CD4-positive, alpha-beta T cell (primary cell): ENCODE measurements around the gene KRT13. TPM values are rescaled to one million over a fixed set of nuclear protein-coding genes. Genes with fewer than 3 reads are reported as not detected.

Source experiments
- ATAC-seq: fragments of 200-7000 bp; cut with Tn5 transposase; one replicate; pipeline ENCODE4 v1.10.0; 2022; ENCODE audit warnings: mild to moderate bottlenecking; ENCODE audit not compliant: poor library complexity
- CTCF ChIA-PET: fragments of 350-600 bp; sonication (Branson Sonifier 250); formaldehyde crosslinking; loops from one replicate; lab custom pipeline; 2021; ENCODE audit warnings: antibody characterized with exemption, inconsistent platforms; lab: Charles Lee
- POLR2A ChIA-PET: fragments of 350-600 bp; sonication (Branson Sonifier 250); formaldehyde crosslinking; loops from one replicate; lab custom pipeline; 2021; ENCODE audit warnings: antibody characterized with exemption, inconsistent platforms; lab: Charles Lee
- DNase-seq, 14 experiments: peaks; one replicate each; pipeline ENCODE4 v3.0.0-alpha.2; 2013 to 2020; ENCODE audit warnings: mixed read lengths in 2 of 14
- H3K27ac ChIP-seq, 2 donors: one replicate each; pipeline versions ENCODE4 v1.5.1 to v1.7.0; 2013; ENCODE audit warnings: low read length in 2 of 2, low read depth in 1 of 2, mild to moderate bottlenecking in 1 of 2
- H3K27me3 ChIP-seq, 2 experiments: 1 replicate in 1 of 2; 2 replicates in 1 of 2; pipeline versions ENCODE4 v1.6.1 to v1.7.0; 2013; ENCODE audit warnings: low read length in 2 of 2, control low read depth in 1 of 2, mild to moderate bottlenecking in 1 of 2, moderate library complexity in 1 of 2; ENCODE audit not compliant: insufficient read depth in 2 of 2, control insufficient read depth in 1 of 2
- H3K36me3 ChIP-seq: one replicate; pipeline ENCODE4 v1.6.1; 2013; ENCODE audit warnings: low read length, control low read depth; ENCODE audit not compliant: insufficient read depth
- H3K4me1 ChIP-seq: one replicate; pipeline ENCODE4 v1.6.1; 2013; ENCODE audit warnings: low read length, control low read depth; ENCODE audit not compliant: insufficient read depth
- H3K4me3 ChIP-seq: one replicate; pipeline ENCODE4 v1.5.1; 2013; ENCODE audit warnings: mild to moderate bottlenecking, low read length, moderate library complexity
- H3K9me3 ChIP-seq, 2 experiments: 1 replicate in 1 of 2; 2 replicates in 1 of 2; pipeline versions ENCODE4 v1.6.1 to v1.7.0; 2013; ENCODE audit warnings: low read length in 2 of 2, mild to moderate bottlenecking in 2 of 2, control low read depth in 1 of 2, moderate library complexity in 1 of 2; ENCODE audit not compliant: control insufficient read depth in 1 of 2, insufficient read depth in 1 of 2
- H3K27ac Mint-ChIP-seq: one replicate; pipeline ENCODE4 v1.8.0; 2020; ENCODE audit warnings: mixed read lengths
- H3K27me3 Mint-ChIP-seq: one replicate; pipeline ENCODE4 v1.8.0; 2021; ENCODE audit warnings: mixed read lengths
- H3K36me3 Mint-ChIP-seq: one replicate; pipeline ENCODE4 v1.8.0; 2021; ENCODE audit warnings: low read depth, mixed read lengths
- H3K4me1 Mint-ChIP-seq: one replicate; pipeline ENCODE4 v1.8.0; 2021; ENCODE audit warnings: low read depth, mixed read lengths
- H3K4me3 Mint-ChIP-seq: one replicate; pipeline ENCODE4 v1.8.0; 2020; ENCODE audit warnings: mild to moderate bottlenecking, mixed read lengths
- H3K9me3 Mint-ChIP-seq: one replicate; pipeline ENCODE4 v1.8.0; 2020; ENCODE audit warnings: mixed read lengths
- intact Hi-C, 2 experiments: fragments of 100-400 bp; cut with DNase I in 1 of 2; cut with micrococcal nuclease in 1 of 2; formaldehyde crosslinking; loops; one replicate each; pipeline versions ENCODE4 v1.15.1 to v1.9.0; 2023 to 2025; cut with DNase I, micrococcal nuclease
- total RNA-seq, 174 experiments: library from RNA in 2 of 174; stranded (reverse) in 2 of 174; gene quantifications; one replicate each; pipeline ENCODE4 v1.2.3 and lab custom pipeline; 2021 to 2026
- TF ChIP-seq, protein P1 (sequence below): fragments of 200-600 bp; IDR thresholded peaks from one replicate; pipeline ENCODE4 v1.8.0; 2022; ENCODE audit warnings: antibody characterized with exemption, mild to moderate bottlenecking

Gene KRT13
- total RNA-seq, 2 experiments from 2014 or later: not detected

DNA sequence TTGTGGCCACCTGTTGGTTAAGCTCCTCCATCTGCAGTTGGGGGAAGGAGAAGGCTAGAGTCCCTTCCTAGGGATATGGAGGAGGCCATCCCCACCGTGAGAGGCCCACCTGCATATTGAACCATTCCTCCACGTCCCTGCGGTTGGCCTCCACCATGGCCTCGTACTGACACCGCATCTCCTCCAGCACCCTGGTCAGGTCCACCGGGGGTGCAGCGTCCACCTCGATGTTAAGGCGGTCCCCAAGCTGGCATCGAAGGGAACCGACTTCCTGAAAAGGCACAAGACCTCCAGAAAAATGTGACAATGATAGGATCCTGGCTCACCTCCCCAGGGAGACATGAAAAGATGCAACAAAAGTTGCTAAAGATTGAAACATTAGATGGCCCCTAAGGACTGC is 41.2 kb downstream of the KRT13 start:
- Mint-ChIP-seq H3K9me3 (no peaks in the 10 kb centered on the region), H3K36me3 (no peaks in the 10 kb centered on the region), H3K27ac (no peak overlapping the region), H3K4me3 (no peak overlapping the region), H3K4me1 (no peaks in the 10 kb centered on the region), H3K27me3 (no peaks in the 10 kb centered on the region)
- H3K27me3 ChIP-seq: peaks cover 0 to 7% of the 10 kb centered on the region in 2 experiments
- TF ChIP-seq, protein P1, sequence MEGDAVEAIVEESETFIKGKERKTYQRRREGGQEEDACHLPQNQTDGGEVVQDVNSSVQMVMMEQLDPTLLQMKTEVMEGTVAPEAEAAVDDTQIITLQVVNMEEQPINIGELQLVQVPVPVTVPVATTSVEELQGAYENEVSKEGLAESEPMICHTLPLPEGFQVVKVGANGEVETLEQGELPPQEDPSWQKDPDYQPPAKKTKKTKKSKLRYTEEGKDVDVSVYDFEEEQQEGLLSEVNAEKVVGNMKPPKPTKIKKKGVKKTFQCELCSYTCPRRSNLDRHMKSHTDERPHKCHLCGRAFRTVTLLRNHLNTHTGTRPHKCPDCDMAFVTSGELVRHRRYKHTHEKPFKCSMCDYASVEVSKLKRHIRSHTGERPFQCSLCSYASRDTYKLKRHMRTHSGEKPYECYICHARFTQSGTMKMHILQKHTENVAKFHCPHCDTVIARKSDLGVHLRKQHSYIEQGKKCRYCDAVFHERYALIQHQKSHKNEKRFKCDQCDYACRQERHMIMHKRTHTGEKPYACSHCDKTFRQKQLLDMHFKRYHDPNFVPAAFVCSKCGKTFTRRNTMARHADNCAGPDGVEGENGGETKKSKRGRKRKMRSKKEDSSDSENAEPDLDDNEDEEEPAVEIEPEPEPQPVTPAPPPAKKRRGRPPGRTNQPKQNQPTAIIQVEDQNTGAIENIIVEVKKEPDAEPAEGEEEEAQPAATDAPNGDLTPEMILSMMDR: no peak
- H3K36me3 ChIP-seq: no peaks in the 10 kb centered on the region
- no peaks in the 10 kb centered on the region for H3K4me1 ChIP-seq
- ATAC-seq: no peak
- DNase-seq: no peak
- intact Hi-C loops: no loop called here
- H3K4me3 ChIP-seq: no peak overlapping the region
- H3K27ac ChIP-seq: no peak overlapping the region
- ChIA-PET POLR2A (no interaction called here), CTCF (no interaction called here)
- peaks cover 0 to 16% of the 10 kb centered on the region in 2 experiments for H3K9me3 ChIP-seq

DNA sequence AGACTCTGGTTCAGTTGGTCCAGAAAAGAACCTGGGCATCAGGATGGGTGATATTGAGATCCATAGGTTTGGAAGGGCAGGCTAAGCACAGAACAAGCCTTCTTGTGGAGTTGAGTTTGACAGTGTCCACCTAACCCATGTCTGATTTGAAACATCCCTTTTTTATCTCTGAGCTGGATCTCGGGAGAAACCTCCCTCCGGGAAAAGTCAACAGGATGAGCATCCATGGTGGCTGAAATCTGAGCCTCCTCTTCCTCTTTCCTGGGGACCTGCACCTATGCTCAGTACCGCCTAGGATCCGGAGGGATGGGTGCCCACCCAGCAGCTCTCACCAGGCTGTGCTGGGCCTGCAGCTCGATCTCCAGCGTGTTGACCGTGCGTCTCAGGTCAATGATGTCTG is 41.7 kb downstream of the KRT13 start:
- H3K27ac Mint-ChIP-seq: no peak overlapping the region
- intact Hi-C loops: no loop called here

DNA sequence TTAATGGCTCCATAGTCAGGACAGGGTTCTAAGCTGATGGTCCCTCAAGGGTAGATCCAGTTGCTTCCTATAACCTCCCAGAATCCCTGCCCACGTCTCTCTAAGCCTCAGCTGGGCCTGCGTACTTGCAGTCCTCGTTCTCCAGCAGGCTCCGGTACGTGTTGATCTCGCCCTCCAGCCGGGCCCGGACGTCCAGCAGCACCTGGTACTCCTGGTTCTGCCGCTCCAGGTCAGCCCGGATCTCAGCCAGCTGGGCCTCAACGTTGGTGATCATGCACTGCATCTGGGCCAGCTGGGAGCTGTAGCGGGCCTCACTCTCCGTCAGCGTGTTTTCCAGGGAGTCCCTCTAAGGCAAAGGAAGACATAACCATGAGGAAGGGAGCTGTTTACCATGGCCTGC is 42.7 kb downstream of the KRT13 start:
- Histone ChIP-seq H3K9me3 (peaks cover 0 to 16% of the 10 kb centered on the region in 2 experiments), H3K4me3 (no peak overlapping the region), H3K36me3 (no peaks in the 10 kb centered on the region), H3K4me1 (no peaks in the 10 kb centered on the region), H3K27me3 (peaks cover 0 to 6% of the 10 kb centered on the region in 2 experiments), H3K27ac (no peak overlapping the region)
- H3K27me3 Mint-ChIP-seq: no peaks in the 10 kb centered on the region
- no peaks in the 10 kb centered on the region for H3K9me3 Mint-ChIP-seq
- no peak overlapping the region for H3K27ac Mint-ChIP-seq
- H3K4me3 Mint-ChIP-seq: no peak overlapping the region
- H3K4me1 Mint-ChIP-seq: no peaks in the 10 kb centered on the region
- POLR2A ChIA-PET: no interaction called here
- ATAC-seq (no peak), DNase-seq (no peak)
- intact Hi-C loops: no loop called here
- CTCF ChIA-PET: no interaction called here
- TF ChIP-seq, protein P1: no peak
- H3K36me3 Mint-ChIP-seq: no peaks in the 10 kb centered on the region

More for the DNA sequence above, 41.7 kb downstream of the KRT13 start:
- Histone ChIP-seq H3K36me3 (no peaks in the 10 kb centered on the region), H3K27me3 (peaks cover 0 to 7% of the 10 kb centered on the region in 2 experiments), H3K4me1 (no peaks in the 10 kb centered on the region), H3K9me3 (peaks cover 0 to 16% of the 10 kb centered on the region in 2 experiments), H3K27ac (no peak overlapping the region), H3K4me3 (no peak overlapping the region)
- TF ChIP-seq, protein P1: no peak
- Mint-ChIP-seq H3K4me1 (no peaks in the 10 kb centered on the region), H3K27me3 (no peaks in the 10 kb centered on the region), H3K4me3 (no peak overlapping the region), H3K36me3 (no peaks in the 10 kb centered on the region), H3K9me3 (no peaks in the 10 kb centered on the region)
- ChIA-PET CTCF (no interaction called here), POLR2A (no interaction called here)
- DNase-seq (no peak), ATAC-seq (no peak)
